K562 (cell line): ENCODE measurements around the gene IFT25. TPM values are rescaled to one million over a fixed set of nuclear protein-coding genes. Genes with fewer than 3 reads are reported as not detected.

ENCODE experiments used
- AFF4 ChIP-seq: sonication (generic); formaldehyde crosslinking; IDR thresholded peaks from 2 replicates; pipeline ENCODE4 v1.8.0; 2023; ENCODE audit warnings: mild to moderate bottlenecking, missing genetic modification reagents
- ELF4 ChIP-seq: fragments of 450-650 bp; formaldehyde crosslinking; IDR thresholded peaks from 2 replicates; pipeline ENCODE4 v1.4.0; 2022; ENCODE audit warnings: missing genetic modification characterization
- EP400 ChIP-seq: fragments of 450-650 bp; IDR thresholded peaks from 2 replicates; pipeline ENCODE4 v1.6.1; 2017; ENCODE audit warnings: antibody characterized with exemption, mild to moderate bottlenecking, moderate library complexity
- FOXM1 ChIP-seq, 2 experiments: fragments of 450-650 bp in 1 of 2; sonication (generic) in 1 of 2; formaldehyde crosslinking in 1 of 2; IDR thresholded peaks; 2 replicates each; pipeline versions ENCODE4 v1.6.1 to v1.9.0; 2017 to 2022; ENCODE audit warnings: low read depth in 2 of 2, mild to moderate bottlenecking in 2 of 2, missing genetic modification reagents in 1 of 2, moderate library complexity in 1 of 2
- HMG20A ChIP-seq: fragments of 450-650 bp; formaldehyde crosslinking; conservative IDR thresholded peaks from 2 replicates; pipeline ENCODE4 v1.4.0; 2020; ENCODE audit warnings: mild to moderate bottlenecking, mixed read lengths
- NELFE ChIP-seq: IDR thresholded peaks from 2 replicates; pipeline ENCODE4 v1.6.1; 2011; ENCODE audit warnings: mild to moderate bottlenecking; ENCODE audit not compliant: insufficient read depth, insufficient read length
- RBM25 ChIP-seq: fragments of 200-400 bp; formaldehyde crosslinking; IDR thresholded peaks from 2 replicates; pipeline ENCODE4 v1.6.1; 2018; ENCODE audit warnings: low read length, low read depth, moderate library complexity; ENCODE audit not compliant: severe bottlenecking
- SUPT5H ChIP-seq: fragments of 450-650 bp; IDR thresholded peaks from 2 replicates; pipeline ENCODE4 v1.6.1; 2016
- TEAD1 ChIP-seq, 2 experiments: fragments of 450-650 bp in 1 of 2; sonication (generic) in 1 of 2; formaldehyde crosslinking; IDR thresholded peaks; 2 replicates each; pipeline versions ENCODE4 v1.4.0 to v1.8.0; 2020 to 2022; ENCODE audit warnings: mild to moderate bottlenecking in 2 of 2, missing genetic modification reagents in 1 of 2
- ZNF175 ChIP-seq: fragments of 200-800 bp; sonication (Bioruptor generic); IDR thresholded peaks from 2 replicates; pipeline ENCODE4 v1.6.1; 2016; ENCODE audit warnings: low read depth, mild to moderate bottlenecking, missing genetic modification characterization, missing compliant biosample characterization
- ZNF707 ChIP-seq: fragments of 250-450 bp; sonication (Bioruptor Pico); conservative IDR thresholded peaks from 2 replicates; pipeline ENCODE4 v1.8.0; 2022; ENCODE audit warnings: inconsistent platforms, mild to moderate bottlenecking, moderate library complexity
- polyA plus RNA-seq, 8 experiments: library from polyadenylated mRNA; depleted of rRNA in 4 of 8; stranded (reverse) in 5 of 8; unstranded in 3 of 8; fragments of >200 nt; fragmentation: Nextera tagmentation in 2 of 8; fragmentation: Illumina TruSeq in 1 of 8; extraction: Ambion mirVana in 2 of 8; extraction: Trizol in 1 of 8; gene quantifications; 2 replicates each; pipeline versions ENCODE4 v1.2.1 to v1.2.3, GENCODE V29; 2011 to 2014; ENCODE audit warnings: inconsistent platforms in 1 of 8, missing spikeins in 1 of 8
- total RNA-seq, 7 experiments: library from RNA; depleted of rRNA in 6 of 7; stranded (reverse); fragments of >200 nt in 6 of 7; fragmentation: Illumina TruSeq in 2 of 7; extraction: Trizol in 2 of 7; gene quantifications; 2 replicates each; pipeline versions ENCODE4 v1.2.1 to v1.2.3, GENCODE V29; 2011 to 2021; ENCODE audit warnings: low replicate concordance in 1 of 7

Gene IFT25
- total and polyA plus RNA-seq, 9 of the 15 experiments (the other 6 are each of a cell fraction or from before 2014, with no cell fraction given), result 93.6 to 209 (median 167) TPM

DNA sequence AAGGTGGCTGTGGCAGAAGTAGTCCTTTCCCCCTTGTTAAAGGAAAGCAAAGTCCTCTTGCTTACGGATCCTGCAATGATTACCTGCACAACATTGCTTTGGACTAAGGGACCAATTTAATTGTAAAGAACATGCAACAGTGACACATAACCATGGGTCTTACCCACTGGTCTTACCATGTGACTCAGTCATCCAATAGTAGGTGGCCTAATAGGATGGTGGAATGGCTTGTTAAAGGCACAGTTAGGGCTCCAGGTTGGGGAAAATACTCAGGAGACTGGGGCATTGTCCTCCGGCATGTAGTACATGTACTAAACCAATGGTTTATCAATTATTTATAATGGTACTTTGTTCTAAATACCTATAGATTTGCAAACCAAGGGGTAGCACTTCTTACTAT lies 53.8 kb downstream of the IFT25 start (continued):
- no peak for TF ChIP-seq ZNF175
- TF ChIP-seq TEAD1 (CRISPR knock-in tag; IDR thresholded peaks at IDR 0.05), result 0 out of 4 replicates have a peak, but pooled peaks of 1 of the 2 experiments have one; percentile 26
- TF ChIP-seq RBM25, result no peak
- TF ChIP-seq NELFE, result no peak
- no peak for TF ChIP-seq ZNF707 (CRISPR knock-in tag)
- TF ChIP-seq HMG20A, result no peak
- TF ChIP-seq EP400, result no peak
- TF ChIP-seq FOXM1 (IDR thresholded peaks at IDR 0.05; ENCODE audit: low read depth), result no peak
- no peak for TF ChIP-seq FOXM1 (CRISPR knock-in tag; IDR thresholded peaks at IDR 0.05; ENCODE audit: low read depth)
- no peak for TF ChIP-seq SUPT5H
- no peak for TF ChIP-seq ELF4 (CRISPR knock-in tag)
- TF ChIP-seq AFF4 (CRISPR knock-in tag), result no peak
- TF ChIP-seq, all 486 proteins: peak for 5
